HG03060 (cell line): ENCODE data around the gene TOPBP1.
"Not testable (repeated sequence)": the region's sequence is repeated elsewhere in the genome, so short reads cannot be mapped to it uniquely, and the experiment has no call there.

Source experiments
- ATAC-seq: cut with Tn5 transposase; IDR thresholded peaks from one replicate; pipeline ENCODE4 v1.9.1; 2021; ENCODE audit warnings: low read depth, moderate number of reproducible peaks; ENCODE audit not compliant: unreplicated experiment

Gene TOPBP1

DNA sequence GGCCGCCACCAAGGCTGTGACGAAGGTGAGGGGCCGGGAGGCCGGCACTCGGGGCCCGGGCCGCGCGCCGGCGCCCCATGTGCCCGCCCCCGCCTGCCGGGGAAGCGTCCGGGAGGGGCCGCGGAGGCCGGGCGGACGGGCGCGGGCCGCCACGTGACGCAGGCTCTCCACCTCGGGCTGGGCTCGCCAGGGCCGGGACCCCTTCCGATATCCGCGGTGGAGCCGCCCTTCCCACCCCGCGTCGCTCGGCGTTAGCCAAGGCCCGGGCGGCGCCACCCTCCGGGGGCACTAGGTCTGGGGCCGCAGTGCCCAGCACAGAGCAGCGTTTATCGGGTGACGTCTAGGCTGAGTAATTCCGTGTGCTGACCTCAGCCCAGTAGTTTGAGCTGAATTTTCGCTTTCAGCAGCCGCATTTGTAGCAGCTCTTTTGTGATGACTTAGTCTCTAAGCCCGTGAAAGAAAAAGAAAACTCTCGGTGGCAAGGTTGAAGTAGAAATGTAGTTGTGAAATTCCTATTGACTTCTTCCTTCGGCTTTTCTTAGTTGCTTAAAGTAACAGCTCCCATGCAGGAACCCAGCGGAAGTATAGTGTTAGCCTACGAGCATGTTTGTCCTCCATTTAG, 87.4 kb downstream of the TOPBP1 start:
- no peak for ATAC-seq

DNA sequence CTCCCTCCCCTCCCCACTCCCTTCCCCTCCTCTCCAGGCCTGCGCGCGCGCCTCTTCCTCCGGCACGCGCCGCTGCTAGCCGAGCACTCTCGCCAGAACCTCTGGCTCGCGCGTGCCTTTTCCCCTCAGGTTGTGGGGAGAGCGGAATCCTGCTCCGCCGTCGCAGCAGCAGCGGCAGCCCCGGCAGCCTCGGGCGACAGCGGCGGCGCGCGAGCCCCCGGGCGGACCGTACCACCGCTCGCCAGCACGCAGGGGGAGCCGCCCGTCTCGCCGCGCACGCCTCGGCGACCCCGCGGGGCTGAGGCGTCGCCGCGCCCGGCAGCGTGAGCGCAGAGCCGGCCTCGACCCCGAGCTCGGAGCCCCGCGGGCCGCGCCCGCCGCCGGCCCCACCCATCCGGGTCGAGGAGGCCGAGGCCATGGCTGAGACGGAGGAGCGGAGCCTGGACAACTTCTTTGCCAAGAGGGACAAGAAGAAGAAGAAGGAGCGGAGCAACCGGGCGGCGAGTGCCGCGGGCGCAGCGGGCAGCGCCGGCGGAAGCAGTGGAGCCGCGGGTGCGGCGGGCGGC, 88.0 kb downstream of the TOPBP1 start, which contains the start of gene CDV3:
Gene CDV3 (plus strand): TSS at position 58 of the 566 bp plus-strand sequence. CDS start 359 bp downstream, at position 417.
- ATAC-seq = peak; percentile 0

DNA sequence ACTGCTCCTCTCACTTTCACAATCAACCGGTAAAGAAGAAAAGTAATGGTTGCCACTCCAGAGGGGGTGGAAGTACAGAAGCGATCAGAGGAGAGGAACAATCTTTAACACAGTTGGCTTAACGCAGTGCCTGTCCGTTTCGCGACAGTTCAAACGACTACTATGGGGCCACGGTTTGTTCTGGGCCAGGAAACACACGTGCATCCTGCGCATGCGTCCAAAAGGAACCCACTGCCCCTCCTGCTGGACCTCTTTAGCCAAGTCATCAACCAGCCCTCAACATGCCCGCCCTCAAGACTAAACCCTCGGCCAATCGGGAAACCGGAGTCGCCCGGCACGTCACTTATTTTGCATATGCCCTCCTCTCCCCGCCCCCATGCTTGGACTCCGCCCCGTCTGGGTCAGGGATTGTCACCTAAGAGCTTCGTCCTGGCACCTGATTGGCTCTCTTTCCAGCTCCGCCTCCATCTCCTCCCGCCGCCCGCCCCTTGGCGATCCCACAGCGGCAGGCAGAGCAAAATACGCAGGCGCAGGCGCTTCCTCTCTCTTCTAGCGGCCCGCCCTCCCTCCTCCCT, 88.6 kb downstream of the TOPBP1 start:
- peak; percentile 70 for ATAC-seq

DNA sequence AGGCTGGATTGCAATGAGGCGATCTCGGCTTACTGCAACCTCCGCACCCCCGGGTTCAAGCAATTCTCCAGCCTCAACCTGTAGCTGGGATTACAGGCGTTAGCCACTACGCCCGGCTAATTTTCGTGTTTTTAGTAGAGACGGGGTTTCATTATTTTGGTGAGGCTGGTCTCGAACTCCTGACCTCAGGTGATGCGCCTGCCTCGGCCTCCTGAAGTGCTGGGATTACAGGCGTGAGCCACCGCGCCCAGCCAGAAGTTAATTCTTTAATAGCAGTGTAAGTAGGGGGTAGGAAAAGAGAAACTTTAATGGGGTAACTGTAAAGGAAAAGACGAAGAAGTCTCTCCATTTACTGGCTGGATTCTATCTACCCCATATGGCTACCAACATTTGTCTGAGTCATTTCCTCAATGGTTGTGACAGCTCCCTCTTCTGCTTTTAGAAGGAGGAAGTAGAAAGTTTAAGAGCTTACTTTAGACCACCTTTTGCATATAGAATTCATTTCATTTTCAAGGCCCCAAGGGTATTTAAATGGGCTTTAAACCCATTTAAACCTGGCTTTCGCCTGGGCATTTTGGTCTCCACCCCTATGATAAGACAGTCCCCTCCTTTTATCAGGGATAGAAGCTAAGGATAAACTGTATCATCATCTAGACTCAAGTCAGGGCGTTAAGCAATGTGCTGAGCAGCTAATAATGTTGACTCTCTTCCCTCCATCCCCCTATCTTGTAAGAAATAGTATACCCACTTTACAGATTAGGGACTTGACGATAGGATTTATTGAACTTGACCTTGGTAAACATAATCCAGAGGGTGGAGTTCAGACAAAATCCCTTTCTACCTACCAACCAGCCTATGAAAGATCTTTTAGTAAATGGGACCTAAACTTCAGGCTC, 89.3 kb downstream of the TOPBP1 start:
- no peak for ATAC-seq

DNA sequence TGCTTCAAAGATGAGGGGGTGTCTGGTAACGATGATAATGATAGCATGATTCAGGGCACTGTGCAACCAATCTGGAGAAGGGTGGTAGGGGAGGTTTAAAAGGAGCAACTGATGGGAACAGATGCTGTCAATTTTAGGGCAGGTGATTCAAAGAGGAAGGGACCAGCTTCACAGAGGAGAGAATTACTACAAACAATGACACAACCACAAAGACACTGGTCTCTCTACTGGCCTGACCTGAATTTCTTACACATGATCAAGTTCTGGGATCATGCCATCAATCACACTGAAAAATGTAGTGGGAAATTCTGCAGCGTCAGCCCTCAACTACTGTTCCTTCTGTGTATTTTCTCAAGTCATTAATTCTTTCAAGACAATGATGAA, 90.8 kb downstream of the TOPBP1 start:
- ATAC-seq = no peak

DNA sequence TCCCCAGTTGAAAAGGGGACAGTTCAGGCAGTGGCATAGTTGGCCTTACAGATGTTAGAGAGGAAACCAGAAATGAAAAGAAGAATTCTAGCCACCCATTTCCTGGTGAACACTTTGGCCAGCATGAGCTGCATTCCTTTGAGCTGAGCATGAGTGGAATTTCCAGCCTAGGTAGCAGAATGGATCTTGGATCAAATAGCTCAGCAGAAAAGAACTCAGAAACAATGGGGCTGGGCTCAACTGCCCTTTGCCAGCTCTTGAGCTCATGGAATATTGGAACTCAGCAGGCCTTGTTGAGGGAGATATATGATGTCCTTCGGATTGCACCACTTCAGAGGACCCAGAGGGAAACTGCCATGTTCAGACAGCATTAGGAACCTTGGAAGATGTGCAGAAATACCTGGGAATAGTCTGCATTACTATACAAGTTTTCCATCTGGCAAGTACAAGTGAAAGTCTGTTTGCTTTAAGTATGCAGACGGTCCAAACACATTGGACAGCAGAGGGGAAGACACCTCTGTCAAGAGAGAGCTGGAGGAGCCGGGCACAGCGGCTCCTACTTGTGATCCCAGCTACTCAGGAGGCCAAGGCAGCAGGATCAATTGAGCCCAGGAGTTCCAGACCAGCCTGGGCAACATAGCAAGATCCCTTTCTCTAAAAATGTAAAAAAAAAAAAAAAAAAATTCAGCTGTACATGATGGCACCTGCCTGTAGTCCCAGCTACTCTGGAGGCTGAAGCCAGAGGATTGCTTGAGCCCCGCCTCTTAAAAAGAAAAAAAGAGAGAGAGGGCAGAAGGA, 91.4 kb downstream of the TOPBP1 start:
- no peak for ATAC-seq

DNA sequence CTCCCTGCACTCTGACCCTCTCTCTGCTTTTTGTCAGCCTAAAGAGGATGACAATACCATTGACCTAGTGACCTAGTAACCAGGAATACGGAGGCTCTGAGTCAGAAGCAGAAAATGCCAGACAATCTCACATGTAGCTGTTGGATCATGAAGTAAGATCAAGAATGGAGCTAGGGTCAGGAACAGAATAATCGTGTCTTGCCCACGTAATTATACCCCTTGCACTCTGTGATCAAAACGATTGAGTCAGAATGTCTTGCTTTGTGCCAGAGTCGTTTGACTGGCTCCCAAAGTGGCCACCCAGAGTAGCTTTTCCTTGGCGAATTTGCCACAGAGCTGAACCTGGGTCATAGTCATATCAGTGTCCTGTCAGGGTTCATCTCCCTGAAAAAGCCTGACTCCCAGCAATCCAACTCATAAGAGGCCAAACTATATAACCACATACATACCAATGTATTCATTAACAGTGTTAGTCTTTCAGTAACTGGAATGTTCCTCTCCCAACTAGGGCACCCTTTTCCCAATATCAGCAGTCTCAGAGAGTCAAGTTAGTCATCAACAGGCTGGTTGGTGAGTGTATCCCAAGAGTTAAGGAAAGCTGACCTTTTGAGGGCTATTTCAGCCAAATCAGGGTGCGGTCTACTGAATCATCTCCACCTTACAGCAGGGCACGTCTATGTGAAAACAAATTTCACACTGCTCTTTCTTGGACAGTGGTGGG, 93.3 kb downstream of the TOPBP1 start:
- no peak for ATAC-seq

DNA sequence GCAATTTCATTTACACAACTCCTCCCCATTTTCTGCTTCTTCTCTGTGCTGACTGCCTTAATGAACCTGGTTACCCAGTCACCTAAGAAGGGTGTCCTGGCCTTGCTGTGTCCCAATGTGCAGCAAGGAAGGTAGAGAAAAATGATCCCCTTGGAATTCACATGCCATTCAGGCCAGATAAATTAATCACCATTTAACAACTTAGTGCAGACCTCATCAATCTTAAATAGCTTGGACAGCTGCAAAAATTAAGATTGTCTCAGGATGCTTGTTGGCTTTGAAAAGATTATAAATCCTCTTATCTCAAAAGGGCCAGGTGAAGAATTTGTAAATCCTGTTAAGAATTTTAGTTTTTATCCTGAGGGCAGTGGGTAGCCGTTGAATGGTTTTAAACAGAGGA, 97.9 kb downstream of the TOPBP1 start:
- no peak for ATAC-seq

DNA sequence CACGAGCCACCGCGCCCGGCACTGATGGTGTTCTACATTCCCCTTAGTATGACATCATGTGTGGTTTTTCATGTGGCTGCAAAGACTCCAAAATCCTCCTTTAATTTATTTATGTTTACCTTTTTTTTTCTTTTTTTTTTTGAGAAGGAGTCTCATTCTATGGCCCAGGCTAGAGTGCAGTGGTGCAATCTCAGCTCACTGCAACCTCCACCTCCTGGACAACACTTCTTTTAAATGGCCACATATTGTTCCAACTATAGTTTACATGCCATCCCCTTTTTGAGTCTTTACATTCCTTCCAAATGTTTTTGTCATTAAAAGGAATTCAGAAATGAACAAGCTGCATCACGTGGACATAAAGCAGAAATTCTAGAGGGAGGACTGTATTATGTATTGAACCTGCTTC, 98.6 kb downstream of the TOPBP1 start:
- no peak for ATAC-seq

DNA sequence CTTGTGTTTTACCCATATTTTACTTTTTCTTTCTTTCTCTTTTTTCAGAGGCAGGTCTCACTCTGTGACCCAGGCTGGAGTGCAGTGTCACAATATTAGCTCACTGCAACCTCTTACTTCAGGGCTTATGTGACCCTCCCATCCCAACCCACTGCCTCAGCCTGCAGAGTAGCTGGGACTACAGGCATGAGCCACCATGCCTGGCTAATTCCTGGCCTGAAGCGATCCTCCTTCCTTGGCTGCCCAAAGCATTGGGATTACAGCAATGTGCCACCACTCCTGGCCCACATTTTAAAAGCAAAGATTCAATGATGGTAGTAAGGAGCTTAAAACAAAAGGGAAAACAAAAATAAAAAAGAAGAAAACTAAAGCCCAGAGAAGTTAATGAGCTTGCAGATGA, 99.4 kb downstream of the TOPBP1 start:
- ATAC-seq = no peak

DNA sequence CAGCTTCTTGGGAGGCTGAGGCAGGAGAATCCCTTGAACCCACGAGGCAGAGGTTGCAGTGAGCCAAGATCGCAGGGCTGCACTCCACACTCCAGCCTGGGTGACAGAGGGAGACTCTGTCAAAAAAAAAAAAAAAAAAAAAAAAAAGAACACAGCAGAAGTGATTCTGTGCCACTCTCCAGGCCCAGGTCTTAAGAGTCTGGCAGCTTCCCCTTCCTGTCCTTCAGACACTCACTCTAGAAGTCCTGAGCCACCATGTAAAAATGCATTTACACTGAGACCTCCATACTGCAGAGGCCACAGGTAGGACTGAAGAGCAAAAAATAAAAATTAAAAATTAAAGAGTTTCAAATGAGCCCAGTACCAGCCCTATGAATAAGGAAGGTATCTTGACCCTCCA, 100.1 kb downstream of the TOPBP1 start:
- ATAC-seq = no peak

DNA sequence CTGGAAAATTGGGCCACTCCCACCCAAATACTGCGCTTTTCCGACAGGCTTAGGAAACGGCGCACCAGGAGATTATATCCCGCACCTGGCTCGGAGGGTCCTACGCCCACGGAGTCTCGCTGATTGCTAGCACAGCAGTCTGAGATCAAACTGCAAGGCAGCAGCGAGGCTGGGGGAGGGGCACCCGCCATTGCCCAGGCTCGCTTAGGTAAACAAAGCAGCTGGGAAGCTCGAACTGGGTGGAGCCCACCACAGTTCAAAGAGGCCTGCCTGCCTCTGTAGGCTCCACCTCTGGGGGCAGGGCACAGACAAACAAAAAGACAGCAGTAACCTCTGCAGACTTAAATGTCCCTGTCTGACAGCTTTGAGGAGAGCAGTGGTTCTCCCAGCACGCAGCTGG, 110.2 kb downstream of the TOPBP1 start:
- ATAC-seq = not testable (repeated sequence)
